Esophagus squamous epithelium (tissue), 4 donors: ENCODE results near the gene LRRC74B.
"Not testable (repeated sequence)": the region's sequence is repeated elsewhere in the genome, so short reads cannot be mapped to it uniquely, and the experiment has no call there.

ENCODE experiments used
- CTCF ChIP-seq, 6 experiments: fragments of 450-650 bp in 4 of 6; fragments of 200-600 bp in 2 of 6; sonication (generic) in 2 of 6; IDR thresholded peaks; one replicate each; pipeline ENCODE4 v1.5.1; 2016 to 2019; ENCODE audit warnings: antibody characterized with exemption in 6 of 6, mild to moderate bottlenecking in 4 of 6, moderate library complexity in 4 of 6
- POLR2A ChIP-seq, 4 donors: fragments of 450-650 bp; IDR thresholded peaks; one replicate each; pipeline ENCODE4 v1.6.1; 2017; ENCODE audit warnings: antibody characterized with exemption in 4 of 4, mild to moderate bottlenecking in 4 of 4, moderate library complexity in 3 of 4

GRCh38 chr22:21093555-21094137 lies 47.9 kb downstream of the LRRC74B start:
- TF ChIP-seq CTCF, POLR2A (IDR thresholded peaks at IDR 0.05): not testable (repeated sequence)
